Measurements from ENCODE around the gene TMEM182.
A peak's percentile ranks its signal among the peaks of the same experiment; 100 is the strongest.

TMEM182 gene

DNA sequence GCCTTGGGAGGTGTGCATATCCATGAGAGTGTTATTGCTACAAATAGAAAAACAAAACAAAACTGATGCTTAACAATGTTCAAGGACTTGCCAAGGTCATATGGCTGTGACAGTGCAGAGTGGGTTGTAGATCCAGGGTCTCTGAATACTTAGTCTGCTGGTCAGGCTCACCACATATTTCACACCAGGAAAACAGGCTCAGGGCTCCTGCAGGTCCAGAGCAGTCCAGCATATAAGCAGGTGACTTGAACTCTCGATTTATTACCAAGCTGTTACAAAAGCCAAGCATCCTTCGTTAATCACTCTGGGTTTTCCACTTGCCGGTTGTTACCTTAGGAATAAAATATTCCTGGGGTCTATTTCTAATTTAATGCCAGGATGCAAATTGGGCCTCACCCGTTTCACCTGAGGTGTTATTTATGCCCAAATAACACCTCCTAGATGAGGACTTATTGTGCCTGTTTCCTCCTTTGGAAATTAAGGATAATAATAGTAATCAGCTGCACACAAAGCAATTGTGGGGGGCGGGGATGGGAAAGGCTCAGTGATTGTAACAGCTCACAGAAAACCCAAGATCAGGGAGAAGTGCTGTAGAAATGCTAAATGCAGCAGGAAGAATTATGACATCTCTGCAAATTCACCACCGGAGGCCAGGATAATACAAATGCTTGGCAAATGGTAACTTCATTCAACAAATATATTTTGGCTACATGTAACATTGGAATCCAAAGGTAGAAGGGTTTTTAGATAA is 72.9 kb downstream of the TMEM182 start:
- TF ChIP-seq CTCF (IDR thresholded peaks at IDR 0.05) = no peak

GRCh38 chr2:102837626-102838198 is 75.9 kb downstream of the TMEM182 start:
- TF ChIP-seq CTCF (IDR thresholded peaks at IDR 0.05) = no peak

DNA sequence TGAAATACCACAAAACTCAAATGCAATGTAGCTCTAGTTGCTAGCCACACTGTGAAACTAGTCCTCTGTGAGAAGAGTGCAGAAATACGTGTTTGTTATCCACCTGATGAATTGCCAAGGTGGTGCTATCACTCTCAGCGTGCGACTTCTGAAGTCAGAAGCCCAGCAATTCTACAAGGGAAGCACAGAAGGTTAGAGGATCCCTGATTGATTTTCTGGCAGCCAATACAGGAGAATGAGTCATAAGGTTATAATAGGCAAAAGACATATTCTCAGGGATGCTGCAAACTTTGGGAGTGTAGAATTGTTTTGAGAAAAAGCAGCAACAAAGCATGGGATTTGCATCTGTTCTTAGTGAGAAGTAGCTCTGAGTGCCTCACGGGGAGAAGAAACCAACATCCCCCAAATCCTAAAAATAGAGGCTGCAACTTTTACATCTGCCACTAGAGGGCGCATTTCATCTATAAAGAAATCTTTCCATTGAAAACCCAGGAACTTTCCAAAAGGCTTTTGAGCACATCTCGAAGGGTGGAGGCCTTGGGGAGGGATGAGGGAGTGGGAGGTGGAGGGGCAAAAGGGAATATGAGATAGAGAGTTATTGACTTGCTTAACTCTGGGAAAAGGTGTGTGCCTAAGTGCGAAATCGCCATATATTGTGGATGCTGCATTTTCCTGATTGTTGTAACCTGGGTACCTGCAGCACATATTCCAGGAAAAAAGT is 78.0 kb downstream of the TMEM182 start:
- peak; percentile 74 for TF ChIP-seq CTCF (IDR thresholded peaks at IDR 0.05)

- TF ChIP-seq CTCF (IDR thresholded peaks at IDR 0.05) = peak; percentile 70
Measured at GRCh38 chr2:102841107-102841840, 79.4 kb downstream of the TMEM182 start.

GRCh38 chr2:102843764-102844443 is 82.1 kb downstream of the TMEM182 start:
- no peak for TF ChIP-seq CTCF (IDR thresholded peaks at IDR 0.05)

- no peak for TF ChIP-seq CTCF (IDR thresholded peaks at IDR 0.05)
Measured at GRCh38 chr2:102844911-102845310, 83.1 kb downstream of the TMEM182 start.

DNA sequence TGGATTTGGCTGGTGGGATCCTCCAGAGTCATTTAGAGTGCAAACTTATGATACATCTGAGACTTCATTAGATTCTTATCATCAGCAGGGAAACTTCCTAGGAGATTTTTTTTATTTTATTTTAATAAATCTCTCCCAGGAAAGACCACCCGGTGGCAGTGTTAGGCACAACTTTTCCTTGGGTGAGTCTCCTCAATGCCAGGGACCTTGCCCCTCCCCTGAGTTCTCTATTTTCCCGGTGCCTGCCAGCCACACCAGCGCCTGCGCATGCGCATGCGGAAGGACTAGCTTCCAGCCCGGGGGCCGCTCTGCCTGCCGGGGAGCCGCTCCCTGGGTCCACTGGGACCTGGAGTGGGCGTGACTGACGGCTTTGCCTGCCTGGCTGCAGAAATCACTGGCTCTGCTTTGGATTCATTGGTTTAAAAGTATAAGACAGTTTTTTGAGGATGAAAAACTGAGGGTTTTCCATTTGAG is 86.6 kb downstream of the TMEM182 start:
- TF ChIP-seq CTCF (IDR thresholded peaks at IDR 0.05) = no peak

All from LNCAP (cell line).